ENCODE measurements around the gene ZNF530.

GRCh38 chr19:57615346-57615745 is 15.7 kb downstream of the ZNF530 start:
- TF ChIP-seq ZFP30 (CRISPR knock-in tag; IDR thresholded peaks at IDR 0.05) (no peak), ZNF565 (CRISPR knock-in tag; conservative IDR thresholded peaks at IDR 0.05; ENCODE audit: low read depth) (no peak), ESRRG (CRISPR knock-in tag; IDR thresholded peaks at IDR 0.05) (no peak), PATZ1 (CRISPR knock-in tag; IDR thresholded peaks at IDR 0.05; ENCODE audit: borderline replicate concordance) (no peak), OSR1 (CRISPR knock-in tag; IDR thresholded peaks at IDR 0.05) (no peak), CSDC2 (CRISPR knock-in tag; IDR thresholded peaks at IDR 0.05) (no peak), ARNTL (CRISPR knock-in tag; IDR thresholded peaks at IDR 0.05; ENCODE audit: borderline replicate concordance, low read depth) (no peak), RARB (CRISPR knock-in tag; IDR thresholded peaks at IDR 0.05) (no peak), TOX (CRISPR knock-in tag; IDR thresholded peaks at IDR 0.05; ENCODE audit: borderline replicate concordance) (no peak)
